IMR-90 (cell line): ENCODE data around the gene FAM89A. TPM values are rescaled to one million over a fixed set of nuclear protein-coding genes. Genes with fewer than 3 reads are reported as not detected.

Source experiments
- ATAC-seq: fragments of 200-7000 bp; cut with Tn5 transposase; 2 replicates; pipeline ENCODE4 v1.9.1; 2020; ENCODE audit warnings: low read depth, mild to moderate bottlenecking, moderate library complexity
- BruUV-seq: library from RNA; stranded (reverse); fragments of 400-500 nt; replicated peaks from 2 replicates; lab custom pipeline; 2021; lab: Mats Ljungman, UMichigan
- CTCF ChIA-PET: fragments of 300-600 bp; formaldehyde crosslinking; extraction: SDS; loops from one replicate; lab custom pipeline; 2021; ENCODE audit warnings: antibody characterized with exemption; lab: Yijun Ruan, JAX
- POLR2A ChIA-PET: fragments of 300-600 bp; sonication (Branson Sonifier 250); formaldehyde crosslinking; loops from one replicate; lab custom pipeline; 2022; ENCODE audit warnings: antibody characterized with exemption; ENCODE audit not compliant: unreplicated experiment; lab: Charles Lee
- DNase-seq: peaks from one replicate; pipeline ENCODE4 v3.0.0; 2013
- H2AFZ ChIP-seq: replicated peaks from 2 replicates; pipeline ENCODE3; 2013; ENCODE audit warnings: low read length, mild to moderate bottlenecking; ENCODE audit not compliant: poor library complexity
- H2AK5ac ChIP-seq: 2 replicates; pipeline ENCODE4 v1.6.1; 2013; ENCODE audit warnings: low read depth, low read length, inconsistent platforms
- H2AK9ac ChIP-seq: replicated peaks from 2 replicates; pipeline ENCODE3; 2013; ENCODE audit warnings: mild to moderate bottlenecking, low read depth, low read length, moderate library complexity; ENCODE audit not compliant: poor library complexity
- H2BK120ac ChIP-seq: 2 replicates; pipeline ENCODE4 v1.6.1; 2013; ENCODE audit warnings: low read depth, low read length, inconsistent platforms
- H2BK15ac ChIP-seq: 3 replicates; pipeline ENCODE4 v1.6.1; 2013; ENCODE audit warnings: low read depth, low read length, inconsistent platforms
- H2BK20ac ChIP-seq: 2 replicates; pipeline ENCODE4 v1.6.1; 2013; ENCODE audit warnings: low read depth, mild to moderate bottlenecking, inconsistent platforms, low read length, moderate library complexity
- H2BK5ac ChIP-seq: 2 replicates; pipeline ENCODE4 v1.6.1; 2013; ENCODE audit warnings: mild to moderate bottlenecking, low read depth, low read length, inconsistent platforms; ENCODE audit not compliant: poor library complexity, severe bottlenecking
- H3K14ac ChIP-seq: replicated peaks from 2 replicates; pipeline ENCODE4 v1.6.1; 2013; ENCODE audit warnings: low read depth, low read length, inconsistent platforms
- H3K18ac ChIP-seq: 2 replicates; pipeline ENCODE4 v1.6.1; 2013; ENCODE audit warnings: low read depth, low read length, control low read depth
- H3K23ac ChIP-seq: 2 replicates; pipeline ENCODE4 v1.6.1; 2013; ENCODE audit warnings: low read depth, low read length, inconsistent platforms
- H3K27ac ChIP-seq: 2 replicates; pipeline ENCODE4 v1.5.1; 2013; ENCODE audit warnings: mild to moderate bottlenecking, control low read depth, low read length; ENCODE audit not compliant: insufficient read depth
- H3K27me3 ChIP-seq: 2 replicates; pipeline ENCODE4 v1.6.1; 2013; ENCODE audit warnings: low read length; ENCODE audit not compliant: control insufficient read depth, insufficient read depth
- H3K36me3 ChIP-seq: 2 replicates; pipeline ENCODE4 v1.6.1; 2013; ENCODE audit warnings: low read length, mixed read lengths; ENCODE audit not compliant: control insufficient read depth, insufficient read depth
- H3K4ac ChIP-seq: 2 replicates; pipeline ENCODE4 v1.6.1; 2013; ENCODE audit warnings: low read depth, low read length, inconsistent platforms
- H3K4me1 ChIP-seq: 2 replicates; pipeline ENCODE4 v1.6.1; 2013; ENCODE audit warnings: low read length, mixed read lengths; ENCODE audit not compliant: control insufficient read depth, insufficient read depth
- H3K4me2 ChIP-seq: 2 replicates; pipeline ENCODE4 v1.6.1; 2013; ENCODE audit warnings: low read depth, mild to moderate bottlenecking, control low read depth, low read length, moderate library complexity
- H3K4me3 ChIP-seq: 2 replicates; pipeline ENCODE4 v1.5.1; 2013; ENCODE audit warnings: low read depth, mild to moderate bottlenecking, control low read depth, low read length, moderate library complexity; ENCODE audit not compliant: insufficient read depth
- H3K56ac ChIP-seq: 2 replicates; pipeline ENCODE4 v1.6.1; 2013; ENCODE audit warnings: low read length, inconsistent platforms; ENCODE audit not compliant: insufficient read depth; ENCODE audit errors: extremely low read depth
- H3K79me1 ChIP-seq, 2 experiments: 2 replicates each; pipeline ENCODE4 v1.6.1; 2013; ENCODE audit warnings: low read length in 2 of 2, inconsistent platforms in 1 of 2, low read depth in 1 of 2
- H3K9ac ChIP-seq: 2 replicates; pipeline ENCODE4 v1.6.1; 2013; ENCODE audit warnings: low read depth, low read length, control low read depth
- H3K9me1 ChIP-seq: 2 replicates; pipeline ENCODE4 v1.6.1; 2013; ENCODE audit warnings: low read length, inconsistent platforms; ENCODE audit not compliant: insufficient read depth
- H3K9me3 ChIP-seq: 2 replicates; pipeline ENCODE4 v1.6.1; 2013; ENCODE audit warnings: low read length; ENCODE audit not compliant: control insufficient read depth, insufficient read depth
- H4K20me1 ChIP-seq: 2 replicates; pipeline ENCODE4 v1.6.1; 2013; ENCODE audit warnings: low read length, inconsistent platforms; ENCODE audit not compliant: insufficient read depth
- H4K5ac ChIP-seq: 2 replicates; pipeline ENCODE4 v1.6.1; 2013; ENCODE audit warnings: mild to moderate bottlenecking, low read depth, low read length, control low read depth
- H4K8ac ChIP-seq, 2 experiments: 2 replicates each; pipeline ENCODE4 v1.6.1; 2013; ENCODE audit warnings: low read depth in 2 of 2, low read length in 2 of 2, control low read depth in 1 of 2, inconsistent platforms in 1 of 2
- H4K91ac ChIP-seq: 2 replicates; pipeline ENCODE4 v1.6.1; 2013; ENCODE audit warnings: low read depth, low read length, inconsistent platforms; ENCODE audit not compliant: insufficient read depth
- BHLHE40 ChIP-seq: fragments of 150-350 bp; IDR thresholded peaks from 2 replicates; pipeline ENCODE4 v1.6.1; 2016; ENCODE audit warnings: mild to moderate bottlenecking, low read depth, low read length
- CEBPB ChIP-seq: IDR thresholded peaks from 2 replicates; pipeline ENCODE4 v1.6.1; 2012; ENCODE audit warnings: low read depth, low read length, improper control_type of control experiment
- CHD1 ChIP-seq: IDR thresholded peaks from 2 replicates; pipeline ENCODE4 v1.6.1; 2012; ENCODE audit warnings: low read depth, low read length, improper control_type of control experiment
- CTCF ChIP-seq: conservative IDR thresholded peaks from 2 replicates; pipeline ENCODE4 v1.5.1; 2012; ENCODE audit warnings: mild to moderate bottlenecking, low read depth, low read length, improper control_type of control experiment
- ELK1 ChIP-seq: fragments of 150-350 bp; IDR thresholded peaks from 2 replicates; pipeline ENCODE4 v1.6.1; 2016; ENCODE audit warnings: low read depth, mild to moderate bottlenecking, low read length, moderate library complexity, borderline replicate concordance
- FOS ChIP-seq: fragments of 150-350 bp; IDR thresholded peaks from 2 replicates; pipeline ENCODE4 v1.6.1; 2016; ENCODE audit warnings: low read depth, low read length
- MAFK ChIP-seq: IDR thresholded peaks from 2 replicates; pipeline ENCODE4 v1.6.1; 2012; ENCODE audit warnings: low read depth, low read length, improper control_type of control experiment
- MAZ ChIP-seq: IDR thresholded peaks from 2 replicates; pipeline ENCODE4 v1.6.1; 2012; ENCODE audit warnings: low read depth, mild to moderate bottlenecking, low read length, improper control_type of control experiment, moderate library complexity, borderline replicate concordance
- MXI1 ChIP-seq: IDR thresholded peaks from 2 replicates; pipeline ENCODE4 v1.6.1; 2012; ENCODE audit warnings: low read depth, mild to moderate bottlenecking, low read length, moderate library complexity, borderline replicate concordance
- NFE2L2 ChIP-seq: fragments of 150-350 bp; IDR thresholded peaks from 2 replicates; pipeline ENCODE4 v1.6.1; 2016; ENCODE audit warnings: low read depth, mild to moderate bottlenecking, low read length
- POLR2A ChIP-seq: IDR thresholded peaks from 2 replicates; pipeline ENCODE4 v1.6.1; 2012; ENCODE audit warnings: mild to moderate bottlenecking, low read depth, low read length
- RAD21 ChIP-seq: IDR thresholded peaks from 2 replicates; pipeline ENCODE4 v1.6.1; 2012; ENCODE audit warnings: low read length, improper control_type of control experiment
- RCOR1 ChIP-seq: IDR thresholded peaks from 2 replicates; pipeline ENCODE4 v1.6.1; 2012; ENCODE audit warnings: mild to moderate bottlenecking, low read length, improper control_type of control experiment; ENCODE audit not compliant: insufficient replicate concordance
- RFX5 ChIP-seq: IDR thresholded peaks from 2 replicates; pipeline ENCODE4 v1.8.0; 2012; ENCODE audit warnings: low read depth, mild to moderate bottlenecking, low read length, moderate library complexity
- SMC3 ChIP-seq: fragments of 150-350 bp; IDR thresholded peaks from 2 replicates; pipeline ENCODE4 v1.6.1; 2016; ENCODE audit warnings: low read depth, mild to moderate bottlenecking, antibody characterized with exemption, low read length, moderate library complexity
- USF2 ChIP-seq: fragments of 150-350 bp; IDR thresholded peaks from 2 replicates; pipeline ENCODE4 v1.6.1; 2017; ENCODE audit warnings: mild to moderate bottlenecking, antibody characterized with exemption, low read length, low read depth
- WGBS, 2 experiments: methylation state at CpG; one replicate each; pipeline versions ENCODE4 v1.1.5 to v1.1.7; 2013; ENCODE audit warnings: missing lambda C conversion rate in 2 of 2; ENCODE audit not compliant: insufficient read length in 1 of 2; ENCODE audit errors: extremely low coverage in 2 of 2; 5-methylcytosine and 5-hydroxymethylcytosine counted together
- dilution Hi-C: fragments of 300-500 bp; cut with HindIII; formaldehyde crosslinking; loops from one replicate; pipeline ENCODE4 v1.14.3; 2018; ENCODE audit warnings: low sequenced_read_pairs; ENCODE audit not compliant: unreplicated experiment
- in situ Hi-C: fragments of 300-500 bp; cut with MboI; formaldehyde crosslinking; loops from 3 replicates; pipeline ENCODE4 v1.14.3; 2019; ENCODE audit warnings: low sequenced_read_pairs, inconsistent platforms, mixed read lengths
- intact Hi-C: fragments of 100-400 bp; cut with micrococcal nuclease; formaldehyde crosslinking; loops from 2 replicates; pipeline ENCODE4 v1.10.0; 2022
- polyA plus RNA-seq, 3 experiments: library from polyadenylated mRNA; depleted of rRNA; stranded (reverse); fragments of >200 nt; gene quantifications; 2 replicates each; pipeline ENCODE4 v1.2.3, GENCODE V29; 2012; ENCODE audit warnings: low replicate concordance in 1 of 3
- total RNA-seq: library from RNA; depleted of rRNA; stranded (reverse); fragments of >200 nt; gene quantifications from 2 replicates; pipeline ENCODE4 v1.2.3, GENCODE V29; 2012

The FAM89A gene
- total and polyA plus RNA-seq, 2 of the 4 experiments (the other 2 are of a cell fraction): 6.8 to 8.1 TPM

GRCh38 chr1:231035799-231036198 lies 4.3 kb downstream of the FAM89A start:
- Histone ChIP-seq H4K5ac (no peak overlapping the region), H3K27me3 (no peaks in the 10 kb centered on the region; the same call in 1 of the 2 replicates), H4K91ac (no peak overlapping the region), H3K4me1 (peaks cover 3% of the 10 kb centered on the region; the same call in 1 of the 2 replicates), H3K9me1 (no peaks in the 10 kb centered on the region), H4K20me1 (no peaks in the 10 kb centered on the region; the same call in 1 of the 2 replicates), H3K23ac (no peak overlapping the region), H3K9me3 (no peaks in the 10 kb centered on the region), H3K27ac (no peak overlapping the region), H3K4ac (no peak overlapping the region), H3K79me1 (peaks cover 4 to 8% of the 10 kb centered on the region in 2 experiments), H2AK5ac (no peak overlapping the region), H3K4me3 (no peak overlapping the region), H2BK20ac (no peak overlapping the region), H2BK5ac (no peak overlapping the region), H2BK15ac (no peak overlapping the region), H2BK120ac (no peak overlapping the region), H3K56ac (no peak overlapping the region), H3K14ac (no peak overlapping the region), H2AK9ac (no peak overlapping the region), H2AFZ (no peak overlapping the region), H3K18ac (no peak overlapping the region), H3K9ac (no peak overlapping the region), H3K36me3 (no peaks in the 10 kb centered on the region), H3K4me2 (no peak overlapping the region), H4K8ac (no peak overlapping the region)
- intact Hi-C loops (no loop called here), dilution Hi-C loops (no loop called here), in situ Hi-C loops (no loop called here)
- ChIA-PET POLR2A (no interaction called here), CTCF (interaction anchor here (0.5 to 1.3 kb wide), 2 partner anchors 18 to 45 kb away, joined by 3 to 5 read pairs; no protein-coding TSS in a partner anchor)
- WGBS, 2 experiments: 77% methylated on average over 1 of the region's 1 CpG; no CpG with 5 or more reads in 1 of the 2 experiments
- no peak for DNase-seq
- no peak for ATAC-seq
- BruUV-seq: no TSS peak
- no peak for TF ChIP-seq BHLHE40
- TF ChIP-seq CEBPB: no peak
- no peak for TF ChIP-seq RFX5
- no peak for TF ChIP-seq SMC3
- TF ChIP-seq CTCF: no peak
- no peak for TF ChIP-seq CHD1
- no peak for TF ChIP-seq ELK1
- TF ChIP-seq USF2: no peak
- TF ChIP-seq MAZ: no peak
- TF ChIP-seq RAD21: no peak
- TF ChIP-seq NFE2L2: no peak
- no peak for TF ChIP-seq MAFK
- TF ChIP-seq POLR2A: no peak
- TF ChIP-seq MXI1: no peak
- TF ChIP-seq RCOR1: no peak
- no peak for TF ChIP-seq FOS
